SKM-1 (cell line): ENCODE measurements around the gene CEBPG.

Experiments
- DNase-seq: peaks from one replicate; lab custom pipeline; 2025; ENCODE audit not compliant: unreplicated experiment; lab: John Stamatoyannopoulos, UW

Gene CEBPG

DNA sequence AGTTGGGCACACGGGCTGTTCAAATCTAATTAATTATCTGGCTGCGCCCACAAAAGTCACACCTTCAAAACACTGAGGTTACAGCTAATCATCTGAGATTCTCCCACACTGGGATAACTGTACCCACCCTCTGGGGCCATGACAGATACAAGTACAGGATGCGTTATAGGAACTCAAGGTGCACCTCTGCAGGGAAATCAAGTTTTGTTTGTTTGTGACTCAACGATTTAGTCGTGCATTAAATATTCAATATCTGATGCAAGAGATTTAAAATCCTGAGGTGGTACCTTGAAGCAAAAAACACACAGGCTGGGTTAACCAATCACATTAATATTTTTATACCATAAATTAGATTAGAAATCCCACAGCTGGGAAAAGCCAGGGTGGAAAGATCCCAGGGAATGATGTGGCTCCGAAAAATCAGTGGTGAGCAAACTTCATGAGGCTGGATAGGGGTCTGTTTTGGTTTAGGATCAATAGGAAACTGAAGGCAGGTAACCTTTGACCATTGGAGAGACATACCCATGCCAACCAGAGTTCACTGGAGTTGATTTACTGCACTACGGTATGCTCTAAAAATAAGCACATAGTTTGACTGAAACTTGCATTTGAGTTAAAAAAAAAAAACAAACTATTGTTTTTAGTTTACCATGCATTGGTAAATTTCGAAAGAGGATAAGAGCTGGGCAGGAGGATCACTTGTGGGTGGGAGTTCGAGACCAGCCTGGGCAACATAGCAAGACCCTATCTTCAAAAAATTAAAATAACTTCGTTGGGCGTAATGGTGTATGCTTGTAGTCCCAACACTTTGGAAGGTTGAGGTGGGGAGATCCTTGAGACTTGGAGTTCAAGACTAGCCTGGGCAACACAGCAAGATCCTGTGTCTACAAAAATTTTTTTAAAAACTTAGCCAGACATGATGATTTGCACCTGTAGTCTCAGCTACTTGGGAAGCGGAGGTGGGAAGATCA is 23.9 kb upstream of the CEBPG start:
- no peak for DNase-seq

DNA sequence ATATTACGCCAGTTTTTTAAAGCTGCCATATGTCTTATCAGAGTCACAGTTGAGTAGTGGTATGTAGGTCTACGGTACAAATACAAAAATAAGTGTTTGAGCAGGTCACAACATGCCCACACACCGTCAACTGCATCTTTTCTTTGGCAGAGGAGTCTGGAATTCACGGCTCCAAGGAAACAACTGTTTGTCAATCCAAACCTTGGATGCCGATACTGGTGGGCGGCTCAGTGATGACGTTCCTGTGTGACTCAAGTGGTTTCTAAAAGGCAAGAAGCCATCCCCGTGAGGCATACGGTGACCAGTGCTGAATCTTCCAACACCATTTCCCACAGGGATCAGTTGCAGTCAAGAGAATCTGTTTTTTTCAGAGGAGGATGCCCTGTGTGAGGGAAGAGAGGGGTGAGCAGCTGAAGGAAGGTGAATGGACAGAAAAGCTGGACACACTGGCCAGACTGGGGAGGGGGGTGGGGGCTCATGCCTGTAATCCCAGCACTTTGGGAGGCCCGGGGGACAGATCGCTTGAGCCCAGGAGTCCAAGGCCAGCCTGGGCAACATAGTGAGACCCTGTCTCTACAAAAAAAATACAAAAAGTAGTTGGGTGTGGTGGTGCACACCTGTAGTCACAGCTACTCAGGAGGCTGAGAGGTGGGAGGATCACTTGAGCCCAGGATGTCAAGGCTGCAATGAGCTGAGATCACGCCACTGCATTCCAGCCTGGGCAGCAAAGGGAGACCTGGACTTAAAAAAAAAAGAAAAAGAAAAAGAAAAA is 22.8 kb upstream of the CEBPG start:
- DNase-seq = no peak

DNA sequence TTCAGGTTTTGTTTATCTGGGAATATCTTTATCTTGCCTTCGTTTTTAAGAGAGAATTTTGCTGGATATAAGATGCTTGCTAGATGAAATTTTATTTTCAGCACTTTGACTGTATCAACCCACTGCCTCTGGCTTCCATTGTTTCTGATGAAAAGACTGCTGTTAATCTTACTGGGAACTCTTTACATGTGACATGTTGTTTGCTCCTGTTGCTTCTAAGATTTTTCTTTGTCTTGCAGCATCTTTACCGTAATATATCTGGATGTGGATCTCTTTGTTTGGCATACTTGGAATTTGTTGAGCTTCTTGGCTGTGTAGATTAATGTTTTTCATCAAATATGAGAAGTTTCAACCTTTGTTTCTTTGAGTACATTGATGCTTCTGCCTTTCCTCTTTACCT is 18.0 kb upstream of the CEBPG start:
- no peak for DNase-seq

DNA sequence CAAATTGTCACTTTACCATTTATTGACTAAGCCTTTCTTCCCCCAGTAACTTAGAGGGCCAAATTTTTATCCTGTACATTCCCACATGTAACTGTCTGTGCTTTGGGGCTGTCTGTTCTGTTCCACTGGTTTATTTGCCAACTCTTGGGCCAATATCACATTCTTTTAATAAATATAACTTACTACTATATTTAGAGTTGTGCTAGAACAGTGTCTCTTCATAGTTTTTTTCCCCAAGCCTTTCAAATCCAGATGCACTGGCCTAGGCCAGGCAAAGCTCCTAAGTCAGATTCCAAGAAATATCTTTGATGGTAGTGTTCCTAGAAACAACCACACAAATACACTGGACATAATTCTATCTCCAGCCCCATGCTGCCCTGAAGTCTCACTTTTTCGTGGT is 16.0 kb upstream of the CEBPG start:
- no peak for DNase-seq

DNA sequence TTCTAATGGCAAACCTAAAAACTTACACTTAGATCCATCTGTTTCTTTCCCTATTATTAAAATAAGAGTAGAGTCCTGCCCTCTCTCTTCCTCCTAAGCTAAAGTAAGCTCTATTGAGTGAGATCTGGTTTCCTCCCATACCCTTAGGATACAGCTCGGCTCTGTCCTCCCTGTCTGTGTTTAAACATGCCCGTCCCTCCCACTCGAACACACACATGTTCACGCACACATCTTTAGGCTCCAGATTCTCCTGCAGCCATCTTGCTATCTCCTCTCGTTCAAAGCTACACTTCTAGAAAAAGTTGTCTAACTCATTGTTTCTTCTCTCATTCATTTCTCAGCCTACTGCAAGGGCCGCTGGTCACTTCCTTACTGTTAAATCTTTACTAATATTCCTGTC is 15.1 kb upstream of the CEBPG start:
- no peak for DNase-seq

DNA sequence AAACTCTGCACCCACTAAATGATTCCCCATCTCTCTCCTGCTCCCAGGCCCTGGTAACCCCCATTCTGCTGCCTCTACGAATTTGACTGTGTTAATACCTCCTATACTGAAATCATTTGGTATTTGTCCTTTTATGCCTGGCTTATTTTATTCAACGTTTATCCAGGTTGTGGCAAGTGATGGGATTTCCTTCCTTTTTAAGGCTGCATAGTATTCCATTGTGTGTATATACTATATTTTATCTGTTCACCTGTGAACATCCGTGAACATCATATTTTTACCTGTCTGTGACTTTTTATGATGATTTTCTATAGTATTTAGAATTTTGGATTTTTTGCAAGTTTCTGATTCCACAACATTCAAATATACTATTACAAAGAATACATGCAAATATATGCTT is 13.9 kb upstream of the CEBPG start:
- DNase-seq = no peak

DNA sequence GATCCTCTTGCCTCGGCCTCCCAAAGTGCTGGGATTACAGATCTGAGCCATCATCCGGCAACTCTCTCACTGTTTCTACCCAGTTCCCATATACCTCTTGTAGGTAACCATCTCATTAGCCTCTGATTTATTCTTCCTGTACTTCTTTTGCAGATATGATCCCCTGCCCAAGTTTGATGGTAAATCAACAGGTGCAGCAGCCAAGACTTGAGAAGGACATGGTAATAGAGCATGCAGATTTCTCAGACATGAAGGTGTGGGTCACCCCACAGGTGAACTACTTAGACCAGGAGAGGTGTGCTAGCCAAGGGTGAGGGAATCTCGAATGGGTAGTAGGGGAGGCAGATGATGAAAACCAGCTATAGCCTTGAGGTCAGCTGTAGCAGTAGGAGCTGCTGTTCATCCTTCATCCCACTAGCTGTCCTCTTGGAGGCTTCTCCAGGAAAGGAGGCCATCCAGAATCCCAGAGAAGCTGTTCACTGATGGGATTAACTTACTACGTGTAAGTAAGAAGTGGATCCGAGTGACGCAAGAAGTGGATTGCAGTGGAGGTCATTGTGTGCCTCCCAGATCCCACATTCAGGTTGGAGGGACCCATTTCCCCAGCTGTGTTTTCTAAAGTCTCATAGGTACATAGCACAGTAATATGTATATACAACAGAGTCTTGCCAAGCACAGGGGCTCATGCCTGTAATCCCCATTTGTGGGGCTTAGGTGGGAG is 10.8 kb upstream of the CEBPG start:
- DNase-seq = no peak

DNA sequence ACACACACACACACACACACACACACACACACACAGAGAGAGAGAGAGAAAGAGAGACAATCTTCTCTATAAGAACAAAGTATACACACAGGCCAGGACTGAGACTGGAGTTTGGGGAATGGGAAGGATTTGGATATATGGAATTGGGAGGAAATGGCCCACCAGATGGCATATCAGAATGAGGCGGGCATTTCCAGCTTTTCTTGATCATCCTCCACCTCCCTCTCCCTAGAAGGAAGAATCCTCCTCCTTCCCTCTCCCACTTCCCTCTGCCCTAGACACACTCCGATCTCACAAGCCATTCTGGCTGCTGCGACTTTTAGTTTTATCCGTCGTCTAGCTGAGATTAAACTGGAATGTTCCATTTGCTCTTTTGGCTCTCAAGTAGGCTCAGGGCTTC is 10.0 kb upstream of the CEBPG start:
- DNase-seq = no peak

DNA sequence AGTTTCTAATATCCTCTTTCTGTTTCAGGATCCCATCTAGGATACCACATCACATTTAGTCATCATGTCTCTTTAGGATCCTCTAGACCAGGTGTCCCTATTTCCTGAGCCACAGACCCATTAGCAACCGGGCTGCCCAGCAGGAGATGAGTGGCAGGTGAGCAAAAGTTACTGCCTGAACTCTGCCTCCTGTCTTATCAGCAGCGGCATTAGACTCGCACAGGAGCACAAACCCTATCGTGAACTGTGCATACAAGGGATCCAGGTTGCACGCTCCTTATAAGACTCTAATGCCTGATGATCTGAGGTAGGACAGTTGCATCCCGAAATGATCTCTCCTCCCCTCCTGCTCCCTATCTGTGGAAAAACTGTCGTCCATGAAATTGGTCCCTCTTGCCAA is 7.8 kb upstream of the CEBPG start:
- no peak for DNase-seq

DNA sequence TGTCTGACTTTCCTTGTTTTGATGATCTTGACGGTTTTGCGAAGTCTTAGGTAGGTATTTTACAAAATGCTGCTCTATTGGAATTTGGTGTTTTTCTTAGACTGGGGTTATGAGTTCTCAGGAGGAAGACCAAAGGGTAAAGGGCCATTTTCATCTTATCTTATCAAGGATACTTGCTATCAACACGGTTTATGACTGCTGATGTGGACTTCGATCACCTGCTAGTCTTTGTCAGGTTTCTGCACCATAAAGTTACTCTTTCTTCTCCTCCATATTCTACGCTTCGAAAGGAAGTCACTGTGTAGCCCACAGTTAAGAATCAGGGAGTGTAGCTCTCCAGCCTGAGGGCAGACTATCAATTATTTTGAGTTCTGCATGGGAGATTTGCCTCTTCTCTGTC is 7.4 kb upstream of the CEBPG start:
- DNase-seq = no peak

DNA sequence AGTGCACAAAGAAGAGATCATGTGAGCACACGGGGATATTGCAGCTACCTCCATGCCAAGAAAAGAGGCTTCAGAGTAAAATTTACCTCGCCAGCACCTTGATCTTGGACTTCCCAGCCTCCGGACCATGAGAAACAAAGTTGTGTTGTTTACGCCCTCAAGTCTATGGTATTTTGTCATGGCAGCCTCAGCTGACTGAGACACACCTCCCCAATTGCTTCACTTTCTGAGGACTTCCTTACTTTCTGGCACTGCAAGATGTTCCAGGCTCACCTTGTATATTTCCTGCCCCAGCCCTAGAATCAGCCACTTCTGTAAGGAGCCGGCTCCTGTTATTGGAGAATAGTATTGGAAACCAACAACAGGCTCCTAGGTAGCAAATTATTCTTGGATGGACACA is 6.6 kb upstream of the CEBPG start:
- no peak for DNase-seq

DNA sequence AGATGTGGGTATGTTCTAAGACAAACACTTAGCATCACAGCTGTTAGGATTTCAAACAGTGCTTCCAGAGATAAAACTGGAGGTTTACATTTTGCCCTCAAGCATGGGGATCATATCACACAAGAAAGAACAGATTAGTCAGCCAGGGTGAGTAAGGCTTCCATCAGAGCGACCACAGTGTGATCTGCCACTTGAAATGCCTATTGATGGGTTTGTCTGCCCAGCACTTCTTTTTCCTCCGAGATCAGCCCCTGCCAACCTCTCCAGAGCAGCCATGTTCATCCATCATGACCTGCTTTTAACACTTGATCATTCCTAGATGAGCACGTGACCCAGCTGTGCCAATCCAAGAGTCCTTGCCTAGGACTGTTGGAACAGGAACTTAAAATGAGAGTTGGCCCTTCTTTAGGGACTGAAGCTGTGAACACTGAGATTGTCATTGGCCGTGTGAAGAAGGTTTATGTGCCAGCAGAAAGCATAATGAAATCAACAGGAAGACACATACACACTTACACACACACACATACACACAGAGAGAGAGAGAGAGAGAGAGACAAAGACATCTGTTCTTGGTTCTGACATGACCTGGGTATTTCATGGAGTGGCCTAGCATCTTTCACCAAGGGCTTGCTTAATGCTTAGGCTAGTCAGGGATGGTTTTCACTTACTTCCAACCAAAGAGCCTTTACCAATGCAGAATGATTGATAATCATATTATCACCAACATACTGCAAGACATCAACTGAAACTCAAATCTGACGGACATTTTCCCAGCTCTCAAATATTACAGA is 5.2 kb upstream of the CEBPG start:
- DNase-seq = no peak

DNA sequence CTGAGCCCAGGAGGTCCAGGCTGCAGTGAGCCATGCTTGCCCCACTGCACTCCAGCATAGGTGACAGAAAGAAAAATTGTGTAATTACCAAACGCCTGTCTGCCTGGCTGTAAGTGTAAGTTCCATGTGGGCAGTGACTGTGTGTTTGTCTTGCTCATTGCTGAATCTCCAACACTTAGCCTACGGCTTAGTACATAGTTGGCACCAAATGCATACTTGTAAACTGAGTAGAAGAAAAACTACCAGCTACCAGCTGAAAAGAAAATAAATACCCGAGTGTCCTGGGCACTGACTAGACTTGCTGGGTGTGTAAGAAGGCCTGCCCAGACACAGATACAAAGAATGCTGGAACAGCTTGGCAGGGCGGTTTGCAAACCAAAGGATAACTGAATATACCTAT is 2.7 kb upstream of the CEBPG start:
- no peak for DNase-seq

DNA sequence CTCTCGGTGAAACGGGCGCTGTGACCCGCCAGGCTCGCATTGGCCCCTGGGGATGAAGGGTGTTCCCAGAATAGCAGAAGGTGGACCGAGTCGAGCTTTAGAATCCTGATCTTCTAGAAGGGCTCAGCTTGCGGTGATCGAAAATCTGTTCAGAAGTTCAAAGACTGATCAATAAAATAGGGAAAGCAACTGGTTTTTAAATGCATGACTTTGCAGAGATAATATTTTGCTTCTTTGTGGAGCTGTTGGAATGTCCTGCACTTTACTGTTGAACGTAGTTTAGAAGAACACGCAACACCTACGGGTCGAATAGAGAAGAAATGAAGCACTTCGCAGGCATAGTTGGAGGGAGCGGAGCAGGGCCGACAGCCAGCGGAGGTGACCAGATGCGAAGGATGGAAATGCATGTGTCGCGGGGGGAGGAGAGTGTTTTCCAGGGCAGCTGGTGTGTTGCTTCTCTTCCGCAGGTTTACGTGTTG is 766 bp downstream of the CEBPG start:
- no peak for DNase-seq

DNA sequence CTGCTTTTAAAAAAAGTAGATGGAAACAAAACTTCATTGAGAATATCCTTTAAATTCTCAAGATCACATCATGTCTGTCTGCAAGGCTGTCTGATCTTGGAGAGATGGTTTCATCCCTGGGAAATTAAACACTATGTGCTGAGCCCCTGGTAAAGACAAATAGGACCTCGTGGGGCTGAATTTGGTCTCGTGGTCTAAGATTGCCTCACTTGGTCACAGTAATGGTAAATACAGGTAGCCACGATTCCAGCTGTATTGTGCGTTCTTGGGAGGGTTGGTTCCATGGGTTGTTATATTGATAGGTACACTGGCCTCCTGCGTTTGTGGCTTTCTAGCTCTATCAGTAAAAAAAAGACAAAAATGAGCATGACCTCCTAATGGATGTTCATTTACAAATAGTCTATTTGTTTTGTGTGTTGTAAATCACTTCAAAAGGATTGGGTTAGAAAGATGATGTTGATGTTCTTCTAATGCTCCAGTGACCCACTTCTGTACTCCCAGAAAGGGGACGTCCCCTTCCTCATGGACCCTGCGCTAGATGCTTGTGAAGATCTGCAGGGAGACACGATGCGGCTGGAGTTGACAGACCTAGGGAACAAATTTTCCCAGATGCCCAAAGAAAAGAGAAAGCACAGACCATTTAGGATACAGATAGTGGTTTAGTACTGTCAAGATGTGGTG is 1.8 kb downstream of the CEBPG start:
- DNase-seq = no peak

DNA sequence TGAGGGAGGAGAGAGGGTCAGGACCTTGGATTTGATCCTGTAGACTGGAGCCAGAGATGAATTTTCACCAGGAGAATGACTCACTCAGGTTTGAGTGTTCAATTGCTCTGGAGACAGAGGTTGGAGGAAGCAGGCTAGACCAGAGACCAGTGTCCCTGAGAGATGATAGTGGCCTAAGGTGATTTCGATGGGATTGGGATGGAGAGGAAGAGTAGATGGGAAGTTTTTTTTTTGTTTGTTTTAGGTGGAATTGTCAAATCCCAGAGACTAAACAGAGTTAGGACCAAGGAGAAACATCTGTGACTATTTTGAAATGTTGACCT is 2.3 kb downstream of the CEBPG start:
- no peak for DNase-seq

DNA sequence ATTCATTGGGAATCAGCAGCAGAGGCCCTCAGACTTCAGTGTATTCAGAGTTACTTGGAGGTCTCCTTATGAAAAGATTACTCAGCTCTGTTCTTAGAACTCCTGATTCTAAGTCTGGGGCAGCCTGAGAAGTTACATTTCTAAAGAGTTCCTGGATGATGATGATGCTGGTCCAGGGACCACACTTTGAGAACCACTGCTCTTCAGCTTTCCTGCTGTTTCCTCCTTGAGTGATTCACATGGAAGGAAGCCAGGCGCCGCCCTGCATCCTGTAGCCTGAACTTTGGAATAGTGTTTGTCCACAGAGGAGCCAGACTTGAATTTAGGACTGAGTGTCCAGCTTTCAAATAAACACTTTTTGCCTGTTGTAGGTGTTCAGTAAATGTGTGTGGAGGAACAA is 2.9 kb downstream of the CEBPG start:
- DNase-seq = no peak

DNA sequence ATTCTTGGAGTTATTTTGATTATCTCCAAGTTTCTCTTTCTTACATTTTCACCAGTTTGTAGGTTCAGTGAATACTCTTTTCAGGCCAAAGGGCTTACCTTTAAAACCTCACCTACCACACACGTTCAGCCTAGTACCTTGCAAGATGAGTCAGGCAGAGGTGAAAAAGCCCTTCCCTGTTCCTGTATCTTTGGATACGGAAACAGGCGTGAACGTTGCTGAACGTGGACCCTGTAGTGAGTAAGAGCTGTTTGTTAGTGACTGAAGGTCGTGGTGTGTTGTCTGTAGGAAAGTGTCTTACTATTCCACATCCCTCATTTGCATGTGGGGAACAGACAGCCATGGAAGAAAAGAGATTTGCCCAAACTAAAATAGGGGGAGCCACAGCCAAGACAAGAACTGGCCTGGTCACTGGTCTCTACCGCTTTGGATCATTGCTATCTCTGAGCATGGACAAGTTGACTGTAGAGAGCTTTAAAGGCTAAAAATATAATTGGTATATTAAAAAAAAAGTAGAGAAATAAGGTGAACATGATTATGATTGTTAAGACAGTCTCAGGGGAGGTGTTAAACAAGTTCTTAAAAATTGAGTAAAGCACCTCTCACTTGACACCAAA is 3.5 kb downstream of the CEBPG start:
- no peak for DNase-seq

DNA sequence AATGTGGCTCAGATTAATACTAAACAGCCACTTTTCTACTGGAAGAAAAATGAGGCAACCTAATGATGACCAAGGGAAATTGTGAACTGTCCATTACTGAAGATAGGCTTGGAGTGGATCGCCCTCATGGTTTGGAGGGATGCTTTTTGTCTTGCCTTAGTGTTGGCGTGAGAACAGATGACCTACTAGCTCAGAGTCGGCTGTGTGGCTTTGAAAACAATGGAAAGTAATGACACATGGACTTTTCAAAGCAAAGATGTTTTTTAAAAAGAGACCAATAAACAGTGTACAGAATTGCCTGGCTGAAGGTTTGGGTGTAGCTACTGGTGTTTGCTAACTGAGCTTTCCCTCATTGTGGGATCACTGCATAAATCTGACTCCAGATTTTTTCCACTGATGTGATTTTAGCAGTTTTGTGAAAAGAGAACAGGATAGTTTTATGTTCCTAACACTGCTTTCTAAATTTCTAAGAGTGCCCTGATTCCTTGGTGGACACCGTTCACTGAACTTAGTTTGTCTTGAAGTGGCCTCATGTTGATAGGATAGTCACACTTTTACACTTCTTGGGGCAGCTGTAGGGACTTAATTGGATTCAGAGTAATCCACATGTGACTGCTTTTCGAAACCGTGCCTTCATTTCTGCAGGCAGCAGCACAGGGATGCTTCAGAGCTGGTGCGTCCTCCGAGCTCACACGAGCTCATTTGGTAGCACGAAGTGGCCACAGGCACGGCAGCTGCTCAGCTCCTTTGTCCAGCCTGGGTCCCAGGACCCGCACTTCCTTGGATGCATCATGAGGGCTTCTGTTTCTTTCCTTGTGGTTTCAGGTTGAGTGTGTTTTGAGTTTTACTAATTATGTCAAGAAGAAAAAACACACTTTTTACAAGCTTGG is 4.3 kb downstream of the CEBPG start:
- DNase-seq = no peak
